HG03565 (cell line): ENCODE measurements around the gene ARHGEF10L.

Experiments
- ATAC-seq: cut with Tn5 transposase; IDR thresholded peaks from one replicate; pipeline ENCODE4 v1.9.1; 2021; ENCODE audit warnings: mild to moderate bottlenecking, moderate library complexity; ENCODE audit not compliant: unreplicated experiment

The ARHGEF10L gene

DNA sequence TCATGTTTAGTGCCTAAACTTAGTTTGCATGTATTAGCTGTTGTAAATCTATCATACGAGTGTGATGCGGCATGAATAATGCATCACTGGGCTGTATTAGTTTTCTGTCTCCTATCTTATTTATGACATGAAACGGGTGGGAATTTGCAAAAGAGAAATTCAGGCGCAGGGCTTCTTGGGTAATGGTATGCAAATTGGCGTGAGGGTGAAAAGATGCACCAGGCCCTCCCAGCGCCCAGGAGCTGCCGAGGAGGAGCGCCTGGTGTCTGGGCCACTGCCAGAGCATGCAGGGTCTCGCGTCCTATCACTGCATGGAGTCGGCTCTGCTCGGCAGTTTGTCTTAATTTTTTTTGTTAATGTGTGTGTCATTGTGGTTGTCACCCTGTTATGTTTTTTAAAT is 132.7 kb downstream of the ARHGEF10L start:
- ATAC-seq: no peak

DNA sequence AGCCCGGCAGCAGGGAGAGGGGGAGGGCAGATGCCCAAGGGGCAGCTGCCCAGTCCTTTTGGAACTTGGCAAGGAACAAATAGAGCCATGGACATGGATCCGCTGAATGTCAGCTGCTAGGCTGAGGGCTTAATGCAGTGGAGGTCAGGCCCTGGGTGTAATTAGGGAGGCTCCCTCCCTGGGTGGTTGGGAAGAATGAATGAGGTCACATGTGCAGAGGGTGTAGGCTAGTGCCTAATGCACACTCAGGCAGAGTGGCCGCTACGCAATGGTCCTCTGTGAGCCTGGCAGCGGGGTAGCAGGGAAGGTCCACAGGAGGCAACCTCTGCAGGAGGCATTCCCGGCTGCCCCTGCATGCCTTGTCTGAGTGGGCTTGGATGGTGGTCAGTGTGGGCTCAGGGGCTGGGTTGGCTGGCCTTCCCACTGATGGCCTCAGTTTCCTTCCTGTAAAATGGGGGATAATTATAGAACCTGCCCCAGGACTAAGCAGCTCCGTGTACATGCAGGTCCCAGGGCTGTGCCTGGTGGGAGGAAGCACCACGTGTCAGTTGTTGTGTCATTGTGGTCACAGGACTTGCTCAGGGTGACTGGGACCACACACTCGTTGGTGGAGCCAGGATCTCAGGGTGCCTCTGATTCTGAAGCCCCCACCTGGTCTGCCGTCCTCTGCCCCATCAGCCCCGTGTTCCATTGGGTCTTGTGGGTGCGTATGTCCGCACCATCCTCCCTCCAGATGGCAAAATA is 134.0 kb downstream of the ARHGEF10L start:
- ATAC-seq: no peak

DNA sequence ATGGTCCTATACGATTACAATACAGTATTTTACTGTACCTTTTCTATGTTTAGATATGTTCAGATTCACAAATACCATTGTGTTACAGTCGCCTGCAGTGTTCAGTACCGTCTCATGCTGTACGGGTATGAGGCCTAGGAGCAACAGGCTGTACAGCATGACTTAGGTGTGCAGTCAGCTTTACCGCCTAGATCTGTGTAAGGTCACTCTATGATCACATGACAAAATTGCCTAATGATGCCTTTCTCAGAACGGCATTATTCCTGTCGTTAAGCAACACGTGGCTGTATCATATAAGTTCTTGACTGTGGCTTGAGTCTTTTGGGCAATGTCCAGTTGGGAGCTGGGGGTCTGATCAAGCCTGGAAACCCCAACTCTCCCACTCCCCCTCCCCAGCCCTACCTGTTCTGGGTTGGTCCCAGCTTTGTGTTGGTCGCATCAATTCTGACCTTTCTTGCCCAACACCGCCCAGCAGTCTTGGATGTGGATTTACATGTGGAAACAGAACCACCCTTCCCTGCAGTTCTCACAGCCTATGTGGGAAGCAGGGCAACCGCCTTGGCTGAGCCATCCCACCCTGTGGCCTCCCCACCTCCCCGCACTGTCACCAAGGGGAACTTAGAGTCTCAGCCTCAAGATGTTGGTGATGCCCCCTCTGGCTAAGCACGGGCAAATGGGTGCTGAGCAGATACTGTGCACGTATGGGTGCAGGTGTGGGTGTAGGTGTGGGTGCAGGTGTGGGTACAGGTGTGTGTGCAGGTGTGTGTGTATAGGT is 135.4 kb downstream of the ARHGEF10L start:
- no peak for ATAC-seq

DNA sequence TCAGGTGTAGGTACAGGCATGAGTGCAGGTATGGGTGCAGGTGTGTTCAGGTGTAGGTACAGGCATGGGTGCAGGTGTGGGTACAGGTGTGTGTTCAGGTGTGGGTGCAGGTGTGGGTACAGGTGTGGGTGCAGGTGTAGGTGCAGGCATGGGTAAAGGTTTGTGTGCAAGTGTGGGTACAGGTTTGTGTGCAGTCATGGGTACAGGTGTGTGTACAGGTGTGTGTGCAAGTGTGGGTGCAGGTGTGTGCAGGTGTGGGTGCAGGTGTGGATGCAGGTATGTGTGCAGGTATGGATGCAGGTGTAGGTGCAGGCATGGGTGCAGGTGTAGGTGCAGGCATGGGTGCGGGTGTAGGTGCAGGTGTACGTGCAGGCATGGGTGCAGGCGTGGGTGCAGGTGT is 136.2 kb downstream of the ARHGEF10L start:
- ATAC-seq: no peak

DNA sequence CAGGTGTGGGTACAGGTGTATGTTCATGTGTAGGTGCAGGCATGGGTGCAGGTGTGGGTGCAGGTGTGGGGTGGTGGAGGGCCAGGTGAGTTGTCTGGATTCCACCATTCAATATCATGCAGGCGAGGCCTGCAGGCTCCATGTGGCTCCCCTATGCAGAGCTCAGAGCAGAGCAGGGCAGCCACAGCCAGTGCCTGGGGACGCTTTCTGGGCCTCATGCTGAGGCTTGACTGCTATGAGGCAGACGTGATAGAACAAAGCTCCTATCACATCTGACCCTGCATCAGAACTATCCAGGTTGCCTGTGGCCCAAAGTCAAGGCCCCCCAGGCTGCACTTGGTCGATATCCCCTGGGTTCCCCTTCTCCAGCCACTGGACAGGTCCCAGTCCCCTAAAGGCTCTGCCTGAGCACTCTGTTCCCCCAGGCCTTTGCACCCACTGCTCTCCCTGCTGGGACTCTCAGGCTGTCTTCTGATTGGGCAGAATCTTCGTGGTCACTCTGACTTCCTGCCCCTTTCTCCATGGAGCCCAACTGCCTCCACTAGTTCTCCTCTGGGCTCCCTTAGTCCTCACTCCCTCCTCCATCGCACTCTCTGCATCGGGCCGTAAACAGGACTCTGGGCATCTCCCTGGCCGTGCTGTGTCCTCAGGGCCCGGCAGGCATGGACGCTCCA is 137.0 kb downstream of the ARHGEF10L start:
- ATAC-seq: no peak

DNA sequence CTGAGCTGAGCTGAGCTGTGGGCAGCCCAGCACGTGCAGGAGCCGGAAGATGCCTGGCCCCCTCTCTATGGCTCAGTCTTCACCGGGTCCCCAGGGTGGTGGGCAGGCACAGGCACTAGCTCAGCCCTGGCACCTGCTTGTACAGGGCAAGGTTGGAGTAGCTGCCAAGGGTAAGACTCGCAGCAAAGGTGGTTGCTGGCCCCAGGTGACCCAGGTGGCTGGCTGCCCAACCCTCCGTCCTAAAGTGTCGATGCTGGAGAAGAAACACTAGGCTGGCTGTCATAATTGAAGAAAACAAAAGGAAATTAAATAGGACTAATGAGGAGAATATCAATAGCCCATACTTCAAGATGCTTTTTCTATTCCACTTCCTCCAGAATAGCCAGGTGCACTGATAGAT is 138.5 kb downstream of the ARHGEF10L start:
- no peak for ATAC-seq

DNA sequence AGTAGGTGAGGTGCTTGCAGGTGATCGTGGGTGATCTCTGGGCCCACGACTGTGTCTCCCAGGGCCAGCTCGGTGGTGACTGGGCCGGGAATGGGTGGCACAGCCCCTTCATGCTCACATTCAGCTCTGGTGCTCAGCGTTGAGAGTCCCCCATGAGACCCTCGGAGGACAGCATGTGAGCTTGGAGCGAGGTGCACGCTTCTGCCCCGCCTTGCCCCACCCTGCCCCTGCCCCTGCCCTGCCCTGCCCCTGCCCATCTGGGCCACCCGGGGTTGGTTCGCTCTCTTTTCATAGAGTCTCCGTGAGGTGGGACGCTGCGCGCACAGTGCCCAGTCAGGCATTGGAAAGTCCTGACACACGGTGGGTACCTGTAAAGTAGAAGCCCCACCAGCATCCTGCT is 140.4 kb downstream of the ARHGEF10L start:
- ATAC-seq: no peak

DNA sequence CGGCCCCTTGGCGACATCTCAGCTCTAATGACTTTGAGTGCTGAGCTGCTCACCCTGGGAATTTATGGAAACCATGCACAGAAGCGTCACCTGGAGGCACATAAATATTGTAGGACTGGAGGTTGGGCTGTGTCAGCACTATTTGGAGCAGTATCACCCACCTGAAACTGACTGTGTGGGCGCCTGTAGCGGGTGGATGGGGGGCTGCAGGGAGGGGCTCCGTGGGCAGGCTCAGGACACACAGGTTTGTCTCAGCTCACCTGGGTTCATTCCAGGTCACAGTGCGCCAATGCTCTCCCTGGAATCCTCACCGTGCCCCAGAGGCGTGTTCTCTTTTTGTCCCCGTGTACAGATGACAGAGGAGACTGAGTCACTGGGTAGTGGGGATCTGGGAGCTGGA is 140.8 kb downstream of the ARHGEF10L start:
- no peak for ATAC-seq

DNA sequence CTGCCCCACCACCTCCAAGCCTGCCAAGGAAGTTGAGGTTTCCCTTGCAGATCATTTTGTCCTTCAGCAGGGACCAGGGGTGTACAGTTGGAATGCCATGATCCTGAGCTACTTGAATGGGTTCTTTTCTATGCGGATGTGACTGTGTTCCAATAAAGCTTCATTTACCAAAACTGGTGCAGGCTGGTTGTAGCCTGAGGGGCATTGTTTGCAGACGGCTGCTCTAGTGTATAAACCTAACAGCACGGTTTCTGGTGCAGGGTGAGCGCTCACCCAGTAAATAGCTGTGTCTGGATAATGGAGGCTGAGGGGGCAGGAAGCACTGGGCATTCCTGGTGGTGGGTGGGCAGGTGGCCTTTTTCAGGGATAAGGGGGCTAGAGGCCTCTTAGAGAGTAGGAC is 142.9 kb downstream of the ARHGEF10L start:
- no peak for ATAC-seq

DNA sequence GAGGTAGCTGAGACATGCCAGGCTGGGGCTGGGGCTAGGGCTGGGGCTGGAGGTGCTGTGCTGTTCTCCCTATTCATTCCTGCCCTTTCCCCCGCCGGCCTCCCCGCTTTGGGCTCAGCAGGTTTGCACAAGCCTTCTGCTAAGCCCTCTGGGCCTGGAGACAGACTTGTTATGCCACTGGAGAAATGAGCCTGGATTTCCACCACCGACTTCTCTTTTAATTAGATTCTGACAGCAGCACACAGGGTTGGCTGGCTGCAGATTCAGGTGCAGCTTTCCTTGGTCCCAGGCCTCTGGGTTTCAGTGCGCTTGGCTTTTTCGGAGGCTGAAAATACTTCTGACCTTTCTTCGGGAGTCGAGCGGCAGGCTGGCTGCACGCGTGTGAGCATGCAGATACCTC is 144.1 kb downstream of the ARHGEF10L start:
- ATAC-seq: no peak

DNA sequence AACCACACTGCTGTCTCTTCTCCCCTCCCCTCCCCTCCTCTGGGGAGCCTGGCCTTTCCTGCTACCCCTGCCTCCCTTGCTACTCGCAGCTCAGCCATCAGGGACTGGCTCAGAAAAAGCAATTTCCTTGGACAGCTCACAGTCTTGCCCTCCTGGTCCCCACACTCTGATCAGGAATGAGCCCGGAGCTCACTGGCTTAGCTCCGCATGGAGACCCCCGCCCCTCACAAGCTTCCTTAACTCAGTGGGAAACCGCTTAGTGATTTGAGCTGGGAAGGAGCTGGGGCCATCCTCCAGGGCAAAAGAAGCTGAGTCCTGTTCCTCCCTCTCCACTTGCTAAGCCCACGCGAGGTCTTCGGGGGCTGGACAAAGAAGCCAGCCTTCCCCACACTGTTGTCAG is 145.3 kb downstream of the ARHGEF10L start:
- no peak for ATAC-seq

DNA sequence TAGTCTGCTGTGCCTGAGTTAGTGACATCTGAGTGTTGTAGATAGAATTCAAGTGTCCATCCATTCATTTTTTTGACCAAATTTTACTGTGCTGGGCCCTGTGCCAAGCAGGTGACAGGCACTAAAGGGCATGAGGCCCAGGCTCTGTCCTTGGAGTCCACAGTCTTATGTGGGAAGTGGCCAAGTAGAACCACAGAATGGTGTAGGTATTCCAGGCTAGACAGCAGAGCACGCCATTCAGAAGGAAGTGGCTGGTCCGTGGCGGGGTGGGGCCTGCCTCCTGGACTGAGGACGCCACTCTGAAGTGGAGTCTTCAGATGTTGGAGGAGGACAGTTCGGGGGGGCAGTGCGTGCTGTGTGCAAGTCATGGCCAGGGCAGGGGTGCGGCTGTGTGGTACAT is 146.8 kb downstream of the ARHGEF10L start:
- no peak for ATAC-seq

DNA sequence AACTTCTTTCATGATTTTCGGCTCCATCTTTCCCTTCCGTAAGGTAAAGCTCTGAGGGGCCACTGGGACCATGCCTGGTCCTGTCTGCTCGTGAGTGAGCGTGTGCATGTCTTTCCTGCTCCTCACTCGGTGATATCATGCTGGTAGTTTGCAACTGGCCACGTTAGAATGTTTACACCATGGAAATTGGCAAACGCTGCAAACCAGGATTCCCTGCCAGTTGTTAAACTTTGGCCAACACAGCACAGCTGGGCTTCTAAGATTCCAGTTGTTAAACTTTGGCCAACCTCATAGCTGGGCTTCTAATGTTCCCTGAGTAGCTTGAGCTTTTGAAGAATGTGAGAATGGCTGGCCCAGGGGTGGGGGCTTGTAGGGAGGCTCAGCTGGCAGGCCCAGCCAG is 147.6 kb downstream of the ARHGEF10L start:
- no peak for ATAC-seq

DNA sequence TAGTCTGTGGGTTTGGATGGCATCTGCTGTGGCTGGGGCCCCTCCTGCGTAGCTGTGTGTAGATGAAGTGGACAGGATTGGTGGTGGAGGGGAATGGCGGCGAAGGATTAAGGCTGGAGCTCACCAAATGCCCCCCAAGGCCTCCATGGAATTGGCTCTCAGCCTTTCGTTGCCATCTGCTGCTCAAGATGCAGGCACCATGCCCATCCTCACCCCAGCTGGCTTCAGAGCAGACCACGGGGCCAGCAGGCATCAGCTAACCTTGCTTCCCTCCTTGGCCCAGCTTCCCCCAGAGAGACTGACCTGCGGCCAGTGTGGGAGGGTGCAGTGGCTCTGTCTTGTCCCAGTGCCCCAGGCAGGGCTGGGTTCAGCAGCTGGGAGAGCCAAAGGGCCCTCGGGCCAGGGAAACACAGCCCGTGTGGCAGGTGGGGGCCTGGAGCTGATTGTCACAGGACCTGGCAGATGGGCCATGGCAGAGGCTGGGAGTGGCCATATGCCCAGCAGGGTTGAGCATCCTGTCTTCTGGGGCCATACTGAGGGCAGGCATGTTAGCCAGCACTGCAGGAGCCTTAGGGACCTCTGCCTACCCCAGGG is 148.8 kb downstream of the ARHGEF10L start:
- ATAC-seq: no peak

DNA sequence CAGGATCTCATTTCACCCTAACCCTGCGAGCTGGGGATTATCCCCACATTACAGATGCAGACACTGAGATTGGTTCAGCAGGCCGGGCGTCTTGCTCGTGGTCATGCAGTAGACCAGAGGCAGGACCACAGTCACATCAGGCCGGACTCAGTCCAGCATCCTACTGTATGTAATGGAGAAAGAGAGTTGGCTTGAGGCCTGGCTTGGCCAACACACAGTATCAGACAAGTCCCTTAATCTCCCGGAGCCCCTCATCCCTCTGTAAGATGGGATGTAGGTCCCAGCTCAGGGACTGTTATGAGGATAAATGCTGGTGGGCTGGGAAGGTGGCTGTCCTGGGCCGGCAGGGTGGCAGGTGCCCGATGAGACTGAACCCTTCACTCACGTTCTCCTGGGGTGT is 149.5 kb downstream of the ARHGEF10L start:
- ATAC-seq: no peak

DNA sequence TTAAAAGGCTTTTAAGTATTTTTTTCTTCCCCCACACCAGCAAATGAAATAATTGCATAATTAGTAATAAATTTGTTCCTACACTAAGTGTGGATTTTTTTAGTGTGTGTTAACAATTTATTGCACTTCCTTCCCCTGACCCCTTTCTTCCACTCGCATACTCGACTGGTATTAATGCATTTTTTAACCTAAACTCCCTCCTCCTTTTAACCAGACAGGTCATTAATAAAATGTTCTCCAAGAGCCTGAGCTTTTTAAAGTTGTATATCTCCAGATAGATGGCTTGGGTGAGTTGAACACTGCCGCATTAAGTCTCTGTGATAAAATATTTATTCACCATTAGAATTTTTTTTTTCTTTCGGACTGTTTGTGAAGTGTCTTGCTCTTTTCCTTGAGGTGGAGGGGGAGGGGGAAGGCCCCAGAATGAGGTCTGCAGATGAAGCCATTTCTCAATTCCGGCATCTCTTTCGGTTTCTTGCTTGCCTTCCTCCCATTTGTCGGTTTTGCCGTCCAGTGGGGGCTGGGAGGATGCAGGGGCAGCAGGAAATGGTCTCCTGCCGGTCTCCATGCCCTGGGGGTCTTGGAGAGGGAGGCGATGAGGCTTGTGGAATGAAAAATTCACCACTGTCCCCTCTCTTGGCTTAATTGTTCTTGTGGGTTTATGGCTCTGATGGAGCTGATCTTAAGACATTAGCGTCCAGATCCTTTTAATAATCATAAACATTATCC is 151.6 kb downstream of the ARHGEF10L start:
- ATAC-seq: no peak

DNA sequence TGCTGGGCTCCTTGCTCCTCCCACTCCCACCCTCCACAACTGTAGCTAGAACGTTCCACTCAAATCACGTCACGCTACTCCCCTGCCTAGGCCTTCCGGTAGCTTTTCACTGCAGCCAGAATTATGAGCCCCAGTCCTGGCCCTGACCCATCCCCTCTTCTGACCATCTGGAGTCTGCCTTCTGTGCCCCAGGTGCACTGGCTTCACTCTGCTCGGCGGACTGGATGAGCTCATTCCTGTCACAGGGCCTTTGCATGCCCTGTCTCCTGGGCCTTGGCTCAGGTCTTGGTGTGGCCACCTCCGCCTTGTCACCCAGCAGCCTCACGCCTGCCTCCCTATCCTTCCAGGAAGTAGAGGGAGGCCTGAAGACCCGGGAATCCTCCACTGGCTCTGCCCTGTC is 153.1 kb downstream of the ARHGEF10L start:
- no peak for ATAC-seq

DNA sequence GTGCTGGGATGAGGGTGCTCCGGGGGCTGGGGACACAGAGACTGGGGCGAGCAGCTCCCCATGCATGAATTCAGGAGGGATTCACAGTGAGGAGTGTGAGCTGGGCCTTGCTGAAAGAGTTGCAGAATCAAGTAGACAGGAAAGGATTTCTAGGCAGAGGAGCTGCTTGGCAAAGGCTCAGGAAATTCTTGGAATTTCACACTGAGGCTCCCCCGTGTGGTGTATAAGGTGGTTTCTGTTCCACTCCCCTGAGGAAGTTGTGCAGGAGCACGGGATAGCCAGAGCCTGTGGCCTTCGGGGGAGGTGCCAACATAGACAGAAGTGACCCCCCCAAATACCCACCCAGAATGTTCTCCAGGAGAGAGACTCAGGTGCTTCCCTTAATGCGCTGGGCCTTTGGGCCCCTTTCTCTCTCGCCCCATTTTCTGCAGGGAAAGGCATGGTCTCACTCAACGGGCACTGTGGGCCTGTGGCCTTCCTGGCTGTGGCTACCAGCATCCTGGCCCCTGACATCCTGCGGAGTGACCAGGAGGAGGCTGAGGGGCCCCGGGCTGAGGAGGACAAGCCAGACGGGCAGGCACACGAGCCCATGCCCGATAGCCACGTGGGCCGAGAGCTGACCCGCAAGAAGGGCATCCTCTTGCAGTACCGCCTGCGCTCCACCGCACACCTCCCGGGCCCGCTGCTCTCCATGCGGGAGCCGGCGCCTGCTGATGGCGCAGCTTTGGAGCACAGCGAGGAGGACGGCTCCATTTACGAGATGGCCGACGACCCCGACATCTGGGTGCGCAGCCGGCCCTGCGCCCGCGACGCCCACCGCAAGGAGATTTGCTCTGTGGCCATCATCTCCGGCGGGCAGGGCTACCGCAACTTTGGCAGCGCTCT is 157.2 kb downstream of the ARHGEF10L start:
- ATAC-seq: no peak

DNA sequence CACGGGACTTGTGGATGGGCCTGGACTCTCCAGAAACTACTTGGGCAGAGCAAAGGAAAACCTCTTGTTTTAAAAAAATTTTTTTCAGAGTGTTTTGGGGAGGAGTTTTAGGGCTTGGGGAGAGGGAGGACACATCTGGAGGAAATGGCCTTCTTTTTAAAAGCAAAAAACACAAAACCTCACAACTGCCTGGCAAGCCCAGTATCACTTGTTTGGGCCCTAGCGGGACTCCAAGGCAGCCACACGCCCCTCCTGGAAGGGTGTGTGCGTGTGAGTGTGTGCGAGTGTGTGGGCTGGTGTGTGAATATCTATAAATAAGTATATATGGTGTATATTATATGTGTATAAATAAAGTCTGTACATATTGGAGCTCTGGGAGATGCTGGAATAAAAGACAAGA is 158.0 kb downstream of the ARHGEF10L start:
- ATAC-seq: no peak

DNA sequence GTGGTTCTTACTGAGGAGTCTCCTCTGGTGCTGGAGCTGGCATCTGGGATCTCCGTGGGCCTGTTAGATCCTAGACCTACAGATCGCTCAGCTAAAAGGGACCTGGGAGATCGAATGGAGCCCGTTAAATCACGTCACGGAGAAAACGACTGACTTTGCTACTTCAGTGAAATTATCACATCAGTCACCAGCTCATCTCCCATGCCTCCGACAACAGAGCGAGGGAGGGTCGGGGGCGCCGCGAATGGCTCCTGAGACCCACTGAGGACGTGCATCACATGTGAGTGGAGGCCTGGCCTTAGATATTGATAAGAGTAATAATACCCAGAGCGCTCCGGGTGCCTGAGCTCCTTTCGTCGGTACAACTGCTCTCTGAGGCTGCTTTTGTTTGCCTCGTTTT is 160.1 kb downstream of the ARHGEF10L start:
- no peak for ATAC-seq
